ENCODE data around the gene ZDHHC8.

ZDHHC8 gene

GRCh38 chr22:20186871-20187546 lies 55.4 kb downstream of the ZDHHC8 start:
- no peaks in the 10 kb centered on the region for H3F3A ChIP-seq (ENCODE audit: control insufficient read depth, insufficient read depth)
- no peaks in the 10 kb centered on the region for H3K79me2 ChIP-seq (ENCODE audit: control insufficient read depth, low read length)
- H4K20me1 ChIP-seq (ENCODE audit: control insufficient read depth, insufficient read depth, low read depth, low read length), result no peaks in the 10 kb centered on the region
- no peak overlapping the region for H3K27ac ChIP-seq (ENCODE audit: low read depth, low read length)
- no peaks in the 10 kb centered on the region for H3K4me1 ChIP-seq (ENCODE audit: control insufficient read depth, low read length)
- no peaks in the 10 kb centered on the region for H3K9me2 ChIP-seq (replicated peaks; ENCODE audit: control insufficient read depth, low read length)
- no peak overlapping the region for H3K4me2 ChIP-seq (ENCODE audit: low read length)
- H3K9me3 ChIP-seq (ENCODE audit: control insufficient read depth, insufficient read depth, low read length), result no peaks in the 10 kb centered on the region
- H3K36me3 ChIP-seq (ENCODE audit: control insufficient read depth, low read length), result no peaks in the 10 kb centered on the region
- no peak overlapping the region for H3K4me3 ChIP-seq (ENCODE audit: low read length)
- no peaks in the 10 kb centered on the region for H3K27me3 ChIP-seq (ENCODE audit: control insufficient read depth, low read length)
- no peak for TF ChIP-seq EZH2phosphoT487 (IDR thresholded peaks at IDR 0.05; ENCODE audit: borderline replicate concordance, low read length)
- TF ChIP-seq CTCF (IDR thresholded peaks at IDR 0.05; ENCODE audit: low read depth, low read length, poor library complexity, severe bottlenecking), result no peak

- no peaks in the 10 kb centered on the region for H3K36me3 ChIP-seq (ENCODE audit: control insufficient read depth, low read length)
- TF ChIP-seq CTCF (IDR thresholded peaks at IDR 0.05; ENCODE audit: low read depth, low read length, poor library complexity, severe bottlenecking), result no peak
- TF ChIP-seq EZH2phosphoT487 (IDR thresholded peaks at IDR 0.05; ENCODE audit: borderline replicate concordance, low read length), result no peak
- H3K9me3 ChIP-seq (ENCODE audit: control insufficient read depth, insufficient read depth, low read length), result no peaks in the 10 kb centered on the region
- no peaks in the 10 kb centered on the region for H3K79me2 ChIP-seq (ENCODE audit: control insufficient read depth, low read length)
- H4K20me1 ChIP-seq (ENCODE audit: control insufficient read depth, insufficient read depth, low read depth, low read length), result no peaks in the 10 kb centered on the region
- no peaks in the 10 kb centered on the region for H3K4me1 ChIP-seq (ENCODE audit: control insufficient read depth, low read length)
- no peaks in the 10 kb centered on the region for H3K9me2 ChIP-seq (replicated peaks; ENCODE audit: control insufficient read depth, low read length)
- H3K4me3 ChIP-seq (ENCODE audit: low read length), result no peak overlapping the region
- H3K27ac ChIP-seq (ENCODE audit: low read depth, low read length), result no peak overlapping the region
- H3K27me3 ChIP-seq (ENCODE audit: control insufficient read depth, low read length), result no peaks in the 10 kb centered on the region
- no peaks in the 10 kb centered on the region for H3F3A ChIP-seq (ENCODE audit: control insufficient read depth, insufficient read depth)
- H3K4me2 ChIP-seq (ENCODE audit: low read length), result no peak overlapping the region
Observed at GRCh38 chr22:20187777-20188566, 56.4 kb downstream of the ZDHHC8 start.

- Histone ChIP-seq H3K9me2 (replicated peaks; ENCODE audit: control insufficient read depth, low read length) (no peaks in the 10 kb centered on the region), H3K36me3 (ENCODE audit: control insufficient read depth, low read length) (no peaks in the 10 kb centered on the region), H3K4me2 (ENCODE audit: low read length) (no peak overlapping the region), H4K20me1 (ENCODE audit: control insufficient read depth, insufficient read depth, low read depth, low read length) (no peaks in the 10 kb centered on the region), H3K27me3 (ENCODE audit: control insufficient read depth, low read length) (no peaks in the 10 kb centered on the region), H3K4me3 (ENCODE audit: low read length) (no peak overlapping the region), H3K9me3 (ENCODE audit: control insufficient read depth, insufficient read depth, low read length) (no peaks in the 10 kb centered on the region), H3K27ac (ENCODE audit: low read depth, low read length) (no peak overlapping the region), H3K79me2 (ENCODE audit: control insufficient read depth, low read length) (no peaks in the 10 kb centered on the region), H3K4me1 (ENCODE audit: control insufficient read depth, low read length) (no peaks in the 10 kb centered on the region), H3F3A (ENCODE audit: control insufficient read depth, insufficient read depth) (no peaks in the 10 kb centered on the region)
- TF ChIP-seq EZH2phosphoT487 (IDR thresholded peaks at IDR 0.05; ENCODE audit: borderline replicate concordance, low read length), result no peak
- no peak for TF ChIP-seq CTCF (IDR thresholded peaks at IDR 0.05; ENCODE audit: low read depth, low read length, poor library complexity, severe bottlenecking)
Observed at GRCh38 chr22:20188567-20188877, 56.9 kb downstream of the ZDHHC8 start.

Measured in DOHH2 (cell line).